Suprapubic skin (tissue), 4 donors: ENCODE data around the gene HDLBP. TPM values are rescaled to one million over a fixed set of nuclear protein-coding genes. Genes with fewer than 3 reads are reported as not detected.
A peak's percentile ranks its signal among the peaks of the same experiment; 100 is the strongest.
"Not testable (repeated sequence)": the region's sequence is repeated elsewhere in the genome, so short reads cannot be mapped to it uniquely, and the experiment has no call there.

Experiments used
- DNase-seq, 2 donors: peaks; one replicate each; pipeline ENCODE4 v3.0.0-alpha.2; 2019; ENCODE audit warnings: low spot score in 2 of 2
- H3K27ac ChIP-seq: fragments of 200-600 bp; sonication (generic); one replicate; pipeline ENCODE4 v1.5.1; 2019
- H3K27me3 ChIP-seq: fragments of 200-600 bp; sonication (generic); one replicate; pipeline ENCODE4 v1.5.1; 2019
- H3K36me3 ChIP-seq: fragments of 200-600 bp; sonication (generic); one replicate; pipeline ENCODE4 v1.5.1; 2019
- H3K4me1 ChIP-seq: fragments of 200-600 bp; sonication (generic); one replicate; pipeline ENCODE4 v1.5.1; 2019
- H3K4me3 ChIP-seq: fragments of 200-600 bp; sonication (generic); one replicate; pipeline ENCODE4 v1.5.1; 2019; ENCODE audit warnings: mild to moderate bottlenecking
- H3K9me3 ChIP-seq: fragments of 200-600 bp; sonication (generic); one replicate; pipeline ENCODE4 v1.5.1; 2019
- CTCF ChIP-seq, 2 donors: fragments of 200-600 bp in 1 of 2; fragments of 450-650 bp in 1 of 2; sonication (generic) in 1 of 2; IDR thresholded peaks; one replicate each; pipeline ENCODE4 v1.5.1; 2016 to 2019; ENCODE audit warnings: antibody characterized with exemption in 2 of 2, mild to moderate bottlenecking in 1 of 2, moderate library complexity in 1 of 2
- EP300 ChIP-seq: sonication (generic); formaldehyde crosslinking; IDR thresholded peaks from one replicate; pipeline ENCODE4 v1.6.1; 2017; ENCODE audit warnings: antibody characterized with exemption
- POLR2A ChIP-seq, 2 donors: fragments of 450-650 bp; IDR thresholded peaks; one replicate each; pipeline ENCODE4 v1.6.1; 2017; ENCODE audit warnings: antibody characterized with exemption in 2 of 2, mild to moderate bottlenecking in 2 of 2, moderate library complexity in 2 of 2
- POLR2AphosphoS5 ChIP-seq, 3 donors: sonication (generic); formaldehyde crosslinking; IDR thresholded peaks; one replicate each; pipeline ENCODE4 v1.6.1; 2017; ENCODE audit warnings: antibody characterized with exemption in 3 of 3
- WGBS: methylation state at CpG from one replicate; pipeline ENCODE4 v1.1.5; 2018; 5-methylcytosine and 5-hydroxymethylcytosine counted together
- total RNA-seq, 4 donors: library from RNA; depleted of rRNA; stranded (reverse); fragments of >200 nt; gene quantifications; one replicate each; pipeline ENCODE4 v1.1.0, GENCODE V29; 2016

The HDLBP gene
- total RNA-seq, 4 donors from 2014 or later, result 263 to 400 (median 287) TPM

- H3K27ac ChIP-seq, result no peak overlapping the region
- peaks cover 73% of the 10 kb centered on the region for H3K4me1 ChIP-seq
- no peak overlapping the region for H3K4me3 ChIP-seq
- H3K36me3 ChIP-seq, result no peaks in the 10 kb centered on the region
- TF ChIP-seq POLR2A (IDR thresholded peaks at IDR 0.05) (no peak), CTCF (IDR thresholded peaks at IDR 0.05) (no peak), EP300 (no peak), POLR2AphosphoS5 (IDR thresholded peaks at IDR 0.05) (no peak)
- no peaks in the 10 kb centered on the region for H3K9me3 ChIP-seq
- no peak for DNase-seq
- H3K27me3 ChIP-seq, result no peaks in the 10 kb centered on the region
- WGBS, result 64% methylated on average over 1 of the region's 1 CpG
Observed at GRCh38 chr2:241321033-241321432, 5.6 kb upstream of the HDLBP start.

GRCh38 chr2:241320394-241320793, 4.9 kb upstream of the HDLBP start:
- Histone ChIP-seq H3K36me3 (no peaks in the 10 kb centered on the region), H3K27me3 (no peaks in the 10 kb centered on the region), H3K4me3 (no peak overlapping the region), H3K27ac (no peak overlapping the region), H3K4me1 (peaks cover 73% of the 10 kb centered on the region), H3K9me3 (no peaks in the 10 kb centered on the region)
- WGBS, result 94% methylated on average over 8 of the region's 8 CpGs
- no peak for TF ChIP-seq EP300
- TF ChIP-seq POLR2AphosphoS5 (IDR thresholded peaks at IDR 0.05), result no peak
- no peak for TF ChIP-seq POLR2A (IDR thresholded peaks at IDR 0.05)
- TF ChIP-seq CTCF (IDR thresholded peaks at IDR 0.05), result no peak
- no peak for DNase-seq

- H3K27ac ChIP-seq, H3K27me3 ChIP-seq, H3K4me3 ChIP-seq, DNase-seq, H3K36me3 ChIP-seq, H3K9me3 ChIP-seq: not testable (repeated sequence)
- peaks cover 73% of the 10 kb centered on the region for H3K4me1 ChIP-seq
- 92% methylated on average over 6 of the region's 6 CpGs for WGBS
Observed at GRCh38 chr2:241318830-241319229, 3.4 kb upstream of the HDLBP start.

- peaks cover 78% of the 10 kb centered on the region for H3K4me1 ChIP-seq
- H3K4me3 ChIP-seq, result peak overlapping the region; percentile 80
Observed at GRCh38 chr2:241317391-241317790, 1.9 kb upstream of the HDLBP start.

GRCh38 chr2:241316825-241317224, 1.4 kb upstream of the HDLBP start:
- Histone ChIP-seq H3K4me1 (peaks cover 79% of the 10 kb centered on the region), H3K9me3 (no peaks in the 10 kb centered on the region), H3K4me3 (peak overlapping the region; percentile 80), H3K27me3 (no peaks in the 10 kb centered on the region), H3K27ac (peak overlapping the region; percentile 99), H3K36me3 (no peaks in the 10 kb centered on the region)
- WGBS, result 6% methylated on average over 4 of the region's 4 CpGs
- no peak for DNase-seq
- TF ChIP-seq EP300 (no peak), POLR2AphosphoS5 (IDR thresholded peaks at IDR 0.05) (no peak), POLR2A (IDR thresholded peaks at IDR 0.05) (no peak)

More at GRCh38 chr2:241317391-241317790, 1.9 kb upstream of the HDLBP start:
- no peak for DNase-seq
- H3K27me3 ChIP-seq, result no peaks in the 10 kb centered on the region
- 50% methylated on average over 4 of the region's 4 CpGs for WGBS
- TF ChIP-seq POLR2A (IDR thresholded peaks at IDR 0.05), result no peak
- H3K27ac ChIP-seq, result no peak overlapping the region
- no peaks in the 10 kb centered on the region for H3K9me3 ChIP-seq
- no peaks in the 10 kb centered on the region for H3K36me3 ChIP-seq

GRCh38 chr2:241315879-241316631, 583 bp upstream of the HDLBP start, which contains the start of gene SEPTIN2:
SEPTIN2 (plus strand) TSS chr2:241315925; CDS start chr2:241324233, 8,308 bp downstream.
- TF ChIP-seq POLR2AphosphoS5 (IDR thresholded peaks at IDR 0.05), result peak in 1 of 3 donors; percentile 18
- peak in 1 of 2 donors; percentile 56 for TF ChIP-seq POLR2A (IDR thresholded peaks at IDR 0.05)
- no peak for TF ChIP-seq EP300

GRCh38 chr2:241314226-241315092, 1.0 kb downstream of the HDLBP start:
- 12% methylated on average over 13 of the region's 38 CpGs for WGBS
- H3K36me3 ChIP-seq, result no peaks in the 10 kb centered on the region
- H3K27ac ChIP-seq, result peak overlapping the region; percentile 99
- H3K27me3 ChIP-seq, result no peaks in the 10 kb centered on the region
- DNase-seq, result no peak
- no peaks in the 10 kb centered on the region for H3K9me3 ChIP-seq
- peak overlapping the region; percentile 80 for H3K4me3 ChIP-seq
- no peak for TF ChIP-seq POLR2A (IDR thresholded peaks at IDR 0.05)
- TF ChIP-seq CTCF (IDR thresholded peaks at IDR 0.05), result no peak
- no peak for TF ChIP-seq POLR2AphosphoS5 (IDR thresholded peaks at IDR 0.05)
- no peak for TF ChIP-seq EP300
- peaks cover 77% of the 10 kb centered on the region for H3K4me1 ChIP-seq

More at GRCh38 chr2:241315879-241316631, 583 bp upstream of the HDLBP start, which contains the start of gene SEPTIN2:
- WGBS, result 0% methylated on average over 30 of the region's 75 CpGs
- Histone ChIP-seq H3K27ac (peak within 1 kb of the TSS; percentile 99), H3K4me3 (peak within 1 kb of the TSS; percentile 80), H3K27me3 (no peaks in the 10 kb centered on the region), H3K36me3 (no peaks in the 10 kb centered on the region), H3K9me3 (no peaks in the 10 kb centered on the region), H3K4me1 (peaks cover 79% of the 10 kb centered on the region)
- peak; percentile 90 to 91 for DNase-seq
